ENCODE results near the gene FOSL1. TPM values are rescaled to one million over a fixed set of nuclear protein-coding genes. Genes with fewer than 3 reads are reported as not detected.

The FOSL1 gene
- total and polyA plus RNA-seq, 2 of the 13 experiments (the other 11 are each of a cell fraction or from before 2014, with no cell fraction given): 4.0 to 4.1 TPM

- peak; percentile 62; the same call in 1 of the 2 replicates for TF ChIP-seq ZBTB10 (CRISPR knock-in tag; IDR thresholded peaks at IDR 0.05; ENCODE audit: borderline replicate concordance)
- no peak for TF ChIP-seq NAIF1 (CRISPR knock-in tag; IDR thresholded peaks at IDR 0.05; ENCODE audit: borderline replicate concordance)
- peak; percentile 70; the same call in 1 of the 2 replicates for TF ChIP-seq RXRB (CRISPR knock-in tag; IDR thresholded peaks at IDR 0.05; ENCODE audit: borderline replicate concordance)
- 0 out of 2 replicates have a peak, but pooled peaks have one; percentile 67 for TF ChIP-seq LBX2 (CRISPR knock-in tag; IDR thresholded peaks at IDR 0.05; ENCODE audit: borderline replicate concordance)
- TF ChIP-seq ARNT2 (CRISPR knock-in tag; IDR thresholded peaks at IDR 0.05; ENCODE audit: low read depth): peak; percentile 88
- TF ChIP-seq ZNF12 (CRISPR knock-in tag; IDR thresholded peaks at IDR 0.05): peak; percentile 42; the same call in 1 of the 2 replicates
- TF ChIP-seq AKNA (CRISPR knock-in tag; IDR thresholded peaks at IDR 0.05; ENCODE audit: borderline replicate concordance): no peak
- no peak for TF ChIP-seq TCF7L2 (IDR thresholded peaks at IDR 0.05; ENCODE audit: low read depth, low read length)
- no peak for TF ChIP-seq RAD51 (IDR thresholded peaks at IDR 0.05; ENCODE audit: borderline replicate concordance)
- TF ChIP-seq ZNF749 (CRISPR knock-in tag; IDR thresholded peaks at IDR 0.05; ENCODE audit: borderline replicate concordance): peak; percentile 81; the same call in 1 of the 2 replicates
- peak; percentile 75 for TF ChIP-seq UBTF (CRISPR knock-in tag; IDR thresholded peaks at IDR 0.05)
- TF ChIP-seq MXD3 (CRISPR knock-in tag; IDR thresholded peaks at IDR 0.05): 0 out of 2 replicates have a peak, but pooled peaks have one; percentile 28
- no peak; the same call in none of the 2 replicates for TF ChIP-seq RELA (CRISPR knock-in tag; IDR thresholded peaks at IDR 0.05)
- TF ChIP-seq ZFP36L2 (CRISPR knock-in tag; IDR thresholded peaks at IDR 0.05): no peak; the same call in 1 of the 2 replicates
- no peak for TF ChIP-seq CENPX (CRISPR knock-in tag; IDR thresholded peaks at IDR 0.05)
- TF ChIP-seq RXRA (CRISPR knock-in tag; IDR thresholded peaks at IDR 0.05): no peak; the same call in 1 of the 2 replicates
- peak; percentile 45; the same call in 1 of the 2 replicates for TF ChIP-seq ZNF362 (CRISPR knock-in tag; IDR thresholded peaks at IDR 0.05; ENCODE audit: borderline replicate concordance)
Observed at GRCh38 chr11:65919141-65919572, 19.0 kb upstream of the FOSL1 start, which contains the start of gene DRAP1 (continued).
